Stimulated activated CD4-positive, alpha-beta T cell treated with anti-CD3 and anti-CD28 coated beads, Interleukin-15, amount 100 ng/mL, for 48 hours (primary cell): ENCODE results near the gene SYNE1.
A peak's percentile ranks its signal among the peaks of the same experiment; 100 is the strongest.

Experiments
- DNase-seq, 2 donors: peaks; one replicate each; pipeline ENCODE4 v3.0.0-alpha.2; 2020; ENCODE audit warnings: low read depth in 2 of 2

SYNE1 gene

DNA sequence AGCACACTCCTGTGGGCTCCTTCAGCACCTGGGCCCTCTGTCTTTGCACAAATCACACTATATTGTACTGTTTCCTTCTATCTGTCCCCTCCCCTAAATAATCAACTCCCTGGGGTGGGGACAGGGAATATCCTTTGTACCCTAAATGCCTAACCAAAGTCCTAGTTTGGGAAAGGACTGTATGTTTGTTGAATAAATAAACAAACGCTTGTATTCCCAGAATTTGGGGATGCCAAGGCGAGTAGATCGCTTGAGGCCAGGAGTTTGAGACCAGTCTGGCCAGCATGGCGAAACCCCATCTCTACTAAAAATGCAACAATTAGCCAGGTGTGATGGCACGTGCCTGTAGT is 322.7 kb downstream of the SYNE1 start:
- DNase-seq = no peak

DNA sequence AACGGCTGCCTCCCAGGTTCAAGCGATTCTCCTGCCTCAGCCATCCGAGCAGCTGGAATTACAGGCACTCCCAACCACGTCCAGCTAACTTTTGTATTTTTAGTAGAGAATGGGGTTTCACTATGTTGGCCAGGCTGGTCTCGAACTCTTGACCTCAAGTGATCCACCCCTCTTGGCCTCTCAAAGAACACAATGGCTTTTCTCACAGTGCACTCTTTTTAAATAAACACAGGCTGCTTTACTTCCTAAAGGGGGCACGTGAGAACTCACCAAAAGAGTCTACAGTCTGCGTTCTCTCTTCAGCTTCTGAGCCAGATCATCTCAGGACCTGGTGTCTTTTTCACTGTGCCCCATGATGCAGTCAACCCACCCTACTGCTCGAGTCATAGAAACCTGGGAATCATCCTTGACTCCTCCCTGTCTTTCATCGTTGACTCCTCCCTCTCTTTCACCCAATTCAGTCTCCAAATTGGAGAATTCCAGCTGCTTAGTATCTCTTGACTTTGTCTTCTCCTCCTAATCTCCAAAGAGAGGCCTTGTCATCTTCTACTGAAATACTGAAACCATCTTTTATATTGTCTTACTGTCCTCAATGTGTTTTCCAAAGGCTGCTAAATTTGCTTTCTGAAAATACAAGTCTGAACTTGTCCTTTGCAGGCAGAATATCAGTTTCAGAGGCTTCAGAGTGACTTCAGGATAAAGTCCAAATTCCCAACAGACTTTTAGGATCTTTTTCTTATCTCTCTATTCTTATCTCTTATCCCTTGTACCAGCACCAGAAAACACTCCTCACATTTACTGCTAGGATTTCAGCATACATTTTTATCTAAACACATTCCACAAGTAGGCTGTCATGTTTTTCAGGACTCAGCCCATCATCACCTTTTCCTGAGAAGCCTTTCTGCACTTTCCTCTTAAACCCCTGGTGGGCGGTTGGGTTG is 323.4 kb downstream of the SYNE1 start:
- no peak for DNase-seq

DNA sequence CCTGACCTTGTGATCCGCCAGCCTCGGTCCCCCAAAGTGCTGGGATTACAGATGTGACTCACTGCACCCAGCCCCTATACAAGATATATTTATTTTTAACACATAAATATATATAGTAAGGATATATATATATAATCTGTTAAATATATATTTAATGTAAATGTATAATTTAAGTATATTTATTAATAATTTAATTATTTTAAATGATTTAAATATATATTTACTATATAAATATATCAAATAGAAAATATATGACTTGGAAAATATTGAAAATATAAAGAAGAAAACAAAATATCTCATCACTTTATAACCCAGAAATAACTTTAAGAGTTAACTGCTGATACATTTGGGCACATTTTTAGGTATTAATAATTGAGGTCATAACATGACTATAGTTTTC is 324.7 kb downstream of the SYNE1 start:
- no peak for DNase-seq

DNA sequence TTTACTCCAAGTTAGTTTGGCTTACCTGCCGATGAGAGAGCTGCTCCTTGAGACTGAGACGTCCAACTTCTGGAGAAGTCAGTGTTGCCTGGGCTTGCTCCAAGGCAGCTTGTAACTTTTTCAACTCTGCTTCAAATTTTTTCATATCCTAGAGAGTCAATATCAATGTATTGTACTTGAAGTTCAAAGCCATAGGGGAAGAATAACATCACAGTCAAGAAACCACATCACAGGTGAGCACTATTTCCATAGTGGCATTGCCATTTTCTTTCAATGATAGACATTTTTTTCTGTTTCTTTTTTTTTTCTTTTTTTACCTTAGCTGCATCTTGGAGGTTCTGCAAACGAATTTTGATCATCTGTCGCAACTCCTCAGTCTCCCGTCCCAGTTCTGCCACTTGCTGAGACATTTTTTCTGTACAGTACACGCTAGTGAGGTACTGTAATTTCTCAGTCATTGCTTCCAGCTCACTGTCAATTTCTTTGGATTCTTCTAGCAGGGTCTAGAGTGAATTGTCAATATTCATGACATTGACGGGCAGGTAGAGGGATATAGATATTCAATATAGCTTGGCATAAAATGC is 326.7 kb downstream of the SYNE1 start:
- no peak for DNase-seq

DNA sequence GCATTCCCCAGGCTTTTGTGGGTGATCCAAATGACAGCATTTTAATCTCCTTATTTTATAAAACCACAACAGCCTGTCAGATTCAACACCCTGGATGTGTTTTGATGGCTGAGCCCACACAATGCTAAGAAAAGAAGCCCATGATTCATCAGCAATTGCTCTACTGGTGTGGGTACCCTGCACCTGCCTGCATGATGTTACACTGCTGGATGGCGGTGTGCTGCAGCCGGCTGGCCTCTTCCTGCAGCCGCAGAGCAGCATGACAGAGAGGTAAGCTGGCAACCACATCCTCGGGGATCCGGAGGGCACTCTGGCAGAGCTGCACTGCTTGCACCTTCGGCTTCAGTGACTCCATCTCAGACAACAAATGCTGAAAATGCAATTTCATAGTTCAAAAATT is 327.5 kb downstream of the SYNE1 start:
- peak; percentile 61 to 70 for DNase-seq

DNA sequence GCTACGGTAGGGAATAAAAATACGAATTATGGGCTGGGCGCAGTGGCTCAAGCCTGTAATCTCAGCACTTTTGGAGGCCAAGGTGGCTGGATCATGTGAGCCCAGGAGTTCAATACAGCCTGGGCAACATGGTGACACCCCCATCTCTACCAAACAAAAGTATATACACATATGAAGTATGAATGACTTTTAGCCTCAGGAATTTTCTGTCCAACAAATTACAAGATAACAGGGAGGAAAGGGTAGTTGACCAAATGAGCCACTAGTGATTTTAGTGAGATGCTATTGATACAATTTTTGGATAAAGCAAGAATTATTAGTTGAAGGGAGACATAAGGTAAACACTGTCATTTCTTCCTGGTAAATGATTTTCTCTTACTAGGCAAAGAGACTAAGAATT is 328.2 kb downstream of the SYNE1 start:
- no peak for DNase-seq

DNA sequence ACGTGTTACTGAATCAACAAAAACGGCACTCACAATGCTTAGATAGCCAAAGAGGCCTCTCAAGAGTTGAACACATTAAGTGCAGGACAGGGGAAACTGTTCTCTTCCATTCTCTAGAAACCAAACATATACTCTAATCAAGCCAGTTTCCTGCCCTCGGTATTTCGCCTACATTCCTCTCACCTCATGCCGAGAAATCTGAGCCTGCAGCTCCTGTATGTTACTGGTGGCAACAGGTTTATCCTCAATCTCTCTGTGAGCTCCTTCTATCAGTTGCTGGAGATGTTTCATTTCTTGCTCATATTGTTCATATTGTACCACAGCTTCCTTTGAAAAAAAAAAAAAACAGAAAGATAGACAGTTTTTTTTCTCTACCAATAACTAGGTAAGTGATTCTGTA is 328.9 kb downstream of the SYNE1 start:
- DNase-seq = no peak

DNA sequence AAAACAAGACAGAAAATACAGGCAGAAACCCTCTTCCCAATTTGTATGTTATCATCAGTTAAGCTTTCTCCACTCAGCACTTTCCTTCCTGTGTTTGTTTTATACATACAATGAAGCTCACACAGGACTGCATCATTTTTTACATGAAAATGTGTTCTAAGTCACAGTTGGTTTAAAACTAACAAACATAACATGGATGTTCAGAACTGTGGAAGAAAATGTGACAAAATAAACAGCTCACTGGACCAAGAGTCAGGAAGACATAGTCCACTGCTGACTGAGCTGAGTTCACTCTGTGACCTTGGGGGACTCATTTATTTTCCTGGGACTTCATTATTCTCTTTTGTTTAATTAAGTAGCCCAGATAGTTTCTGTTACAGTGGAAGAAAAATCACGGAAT is 331.5 kb downstream of the SYNE1 start:
- no peak for DNase-seq

DNA sequence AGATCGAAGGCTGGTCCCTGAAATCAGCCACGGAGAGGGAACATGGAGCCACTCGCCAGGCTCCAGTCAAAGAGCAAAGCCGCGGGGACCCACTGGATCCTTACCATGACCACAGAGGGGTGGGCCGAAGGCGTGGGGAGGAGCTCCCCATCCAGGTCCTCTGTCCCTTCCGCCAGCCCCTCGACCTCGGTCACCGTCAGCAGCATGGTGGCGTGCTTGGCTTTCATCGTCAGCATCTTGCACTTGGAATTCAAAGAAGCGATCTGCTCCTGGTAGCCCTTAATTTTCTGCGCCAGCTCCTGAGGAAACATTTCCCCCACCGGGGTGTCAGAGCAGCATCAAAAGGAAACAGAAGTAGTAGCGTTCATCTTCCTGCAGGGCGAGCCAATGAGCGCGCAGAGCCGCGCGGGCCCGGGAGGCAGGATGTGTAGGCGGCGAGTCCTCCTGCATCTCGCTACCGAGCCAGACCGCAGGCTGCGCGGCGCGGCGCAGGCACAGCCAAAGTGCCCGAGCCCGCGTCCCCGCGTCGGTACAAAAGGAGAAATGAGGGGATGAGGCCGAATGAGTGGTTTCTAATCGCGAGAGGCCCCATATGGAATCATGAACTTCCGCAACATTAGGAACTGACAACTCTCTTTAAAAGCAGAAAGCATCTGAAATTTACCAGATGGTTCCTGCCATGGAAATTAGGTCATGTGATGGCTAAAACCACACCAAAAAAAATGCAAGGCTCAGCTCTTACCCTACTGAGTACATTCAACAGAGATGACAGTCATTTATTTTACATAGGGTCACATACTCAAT is 335.2 kb downstream of the SYNE1 start:
- peak; percentile 80 to 84 for DNase-seq

DNA sequence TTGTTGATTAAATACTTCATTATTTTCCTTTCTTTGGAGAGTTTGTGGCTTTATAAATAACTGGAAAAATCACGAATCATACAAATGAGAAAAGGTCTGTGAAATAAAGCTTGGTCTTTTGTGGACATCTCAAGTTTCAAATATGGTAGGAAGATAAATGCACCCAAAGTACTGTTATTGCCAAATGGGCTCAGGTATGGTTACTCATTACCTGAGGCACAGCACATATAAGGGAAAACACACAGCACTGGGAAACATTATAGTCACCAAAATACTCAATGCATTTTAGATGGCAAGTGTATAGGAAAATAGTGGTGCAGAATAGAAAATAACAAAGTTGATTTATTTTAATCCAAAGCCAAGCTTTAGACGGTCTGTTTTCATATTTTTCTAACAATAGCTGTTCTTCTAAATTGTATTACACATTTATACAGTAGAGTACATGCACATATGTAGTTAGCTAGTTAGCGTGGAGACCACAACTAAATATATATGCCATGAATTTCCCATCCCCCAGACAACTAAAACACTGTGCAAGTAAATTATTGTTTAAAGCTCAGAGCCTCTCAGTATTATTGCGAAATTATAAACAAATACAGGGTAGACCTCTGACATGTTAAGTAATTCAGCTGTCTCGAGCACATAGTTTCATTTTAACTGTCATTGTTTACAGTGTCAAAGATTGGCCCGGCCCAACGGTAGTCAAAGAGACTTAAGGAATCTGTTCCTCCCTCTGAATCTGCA is 336.0 kb downstream of the SYNE1 start:
- DNase-seq = no peak

DNA sequence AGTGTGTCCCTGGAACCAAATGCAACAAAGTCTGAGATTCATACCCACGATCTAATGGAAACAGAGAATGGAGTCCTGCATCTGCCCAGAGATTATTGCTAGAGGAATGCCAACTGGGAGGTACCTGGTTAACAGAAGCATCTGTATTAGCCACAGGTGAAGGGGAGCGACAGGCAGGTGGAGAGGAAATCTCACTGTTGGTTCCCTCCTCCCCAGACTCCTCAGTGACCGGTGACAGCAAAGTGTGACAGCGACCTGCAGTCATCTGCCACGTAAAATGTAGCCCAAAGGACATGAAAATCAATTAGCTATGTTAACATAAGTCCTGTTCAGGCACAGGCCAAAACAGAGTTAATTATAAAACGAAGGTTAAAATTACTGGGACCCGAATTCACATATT is 336.6 kb downstream of the SYNE1 start:
- no peak for DNase-seq

DNA sequence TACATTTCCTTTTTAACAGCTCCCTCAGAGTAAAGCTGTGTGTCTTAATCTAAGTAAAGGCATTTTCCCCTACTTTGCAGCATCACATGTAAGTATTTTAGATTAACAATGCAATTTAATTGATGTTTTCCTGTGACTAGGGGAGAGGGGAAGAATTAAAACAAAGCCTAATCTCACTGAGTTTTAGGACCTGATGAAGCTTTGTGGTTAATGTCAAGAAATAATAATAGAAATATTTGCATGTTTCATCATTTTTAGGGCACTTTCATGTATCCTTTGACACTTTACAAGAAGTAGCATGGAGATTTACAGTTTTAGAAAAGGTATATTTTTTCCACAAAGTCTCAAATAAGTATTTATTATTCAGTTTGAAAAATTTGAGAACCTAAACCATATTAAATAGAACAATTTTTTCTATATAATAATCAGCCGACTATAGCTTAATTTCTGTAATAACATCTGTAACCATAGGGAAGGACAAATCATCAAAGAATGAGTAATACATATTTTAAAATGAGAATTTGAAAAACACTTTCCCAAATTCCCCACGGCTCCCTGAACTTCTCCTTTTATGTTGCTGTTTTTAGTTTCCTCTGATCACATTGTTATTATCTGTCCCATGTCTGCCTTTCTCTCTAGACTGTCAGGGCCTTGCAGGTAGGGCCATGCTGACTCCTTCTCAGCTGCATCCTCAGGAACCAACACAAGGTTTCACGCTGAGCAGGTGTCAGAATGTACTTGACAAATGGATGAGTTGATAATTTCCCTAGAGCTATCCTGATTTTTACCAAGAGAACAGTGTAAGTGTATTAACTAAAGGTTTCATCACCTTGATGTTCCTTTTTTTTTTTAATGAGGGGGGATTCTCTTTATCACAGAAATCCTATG is 338.1 kb downstream of the SYNE1 start:
- DNase-seq = no peak

DNA sequence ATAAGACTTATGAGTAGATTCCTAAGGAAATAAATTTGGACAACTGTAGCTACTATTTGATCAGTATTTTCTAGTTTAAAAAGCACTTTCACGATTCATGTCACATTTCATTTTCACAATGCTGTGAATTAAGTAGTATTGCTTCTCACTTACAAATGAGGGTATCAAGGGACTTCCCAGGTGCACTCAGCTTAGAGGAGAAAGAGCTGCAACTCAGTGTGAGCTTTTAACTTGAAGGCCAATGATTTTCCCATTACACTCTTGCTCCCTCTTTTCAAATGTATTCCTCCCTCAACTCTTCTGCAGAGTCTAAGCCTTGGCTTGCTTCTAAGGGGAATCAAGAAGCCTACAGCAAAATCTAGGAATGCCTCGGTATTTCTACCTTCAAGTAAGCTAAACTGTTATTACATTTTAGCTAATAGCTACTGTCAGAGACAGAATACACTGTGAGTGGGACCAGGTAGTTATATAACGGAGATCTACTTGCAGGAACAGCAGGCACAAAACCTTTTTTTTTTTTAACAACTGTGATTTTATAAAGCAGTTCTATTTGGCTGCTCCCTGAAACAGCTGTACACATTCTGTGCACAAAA is 339.0 kb downstream of the SYNE1 start:
- DNase-seq = no peak

DNA sequence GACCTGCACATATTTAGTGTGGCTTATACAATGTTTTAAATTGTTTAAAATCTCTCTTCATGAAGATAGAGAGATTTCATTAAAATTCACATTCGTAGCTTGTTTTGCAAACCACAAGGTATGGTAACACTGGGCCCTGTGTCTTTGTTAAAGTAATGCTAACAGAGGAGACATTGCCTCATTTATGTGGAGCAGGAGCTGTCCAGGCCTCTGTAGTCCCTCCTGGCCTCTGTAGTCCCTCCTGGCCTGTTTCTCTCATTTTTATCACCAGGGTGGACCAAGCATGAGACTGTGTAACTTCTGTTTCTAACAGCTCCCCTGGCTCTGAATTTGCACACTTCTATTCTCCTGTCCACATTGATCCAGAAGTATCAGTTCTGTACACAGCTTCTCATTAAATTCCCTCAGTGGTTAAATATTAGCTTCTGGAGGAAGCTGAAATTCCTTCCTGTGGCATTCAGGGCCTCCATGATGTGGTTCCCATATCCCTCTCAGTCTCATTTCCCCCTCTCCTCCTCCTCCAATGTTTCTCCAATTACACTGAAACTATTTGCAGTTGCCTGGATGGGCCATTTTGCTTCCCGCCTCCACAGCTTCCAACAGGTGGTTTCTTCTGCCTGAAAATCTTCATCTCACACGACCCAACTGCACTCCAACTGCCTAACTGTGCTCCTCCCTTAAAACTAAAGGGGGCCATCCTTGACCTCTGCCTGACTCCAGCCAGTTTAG is 340.4 kb downstream of the SYNE1 start:
- DNase-seq = no peak

DNA sequence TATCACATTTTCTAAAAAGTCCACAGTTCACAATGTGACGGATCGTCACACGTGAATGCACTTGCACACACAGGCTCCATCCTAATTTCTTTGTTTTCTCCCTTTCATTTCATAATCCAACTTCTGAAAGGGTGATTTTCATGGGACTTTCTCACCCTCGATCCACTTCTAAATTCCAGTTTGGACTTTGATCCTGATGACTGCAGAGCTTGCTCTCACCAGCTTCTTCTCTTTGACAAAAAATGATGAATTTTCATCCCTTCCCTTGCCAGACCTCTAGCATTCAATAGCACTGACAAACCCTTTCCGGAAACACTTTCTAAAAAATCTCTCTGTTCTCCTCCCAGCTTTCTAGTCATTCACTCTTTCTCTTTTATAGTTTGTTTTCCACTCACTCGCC is 341.2 kb downstream of the SYNE1 start:
- DNase-seq = no peak

DNA sequence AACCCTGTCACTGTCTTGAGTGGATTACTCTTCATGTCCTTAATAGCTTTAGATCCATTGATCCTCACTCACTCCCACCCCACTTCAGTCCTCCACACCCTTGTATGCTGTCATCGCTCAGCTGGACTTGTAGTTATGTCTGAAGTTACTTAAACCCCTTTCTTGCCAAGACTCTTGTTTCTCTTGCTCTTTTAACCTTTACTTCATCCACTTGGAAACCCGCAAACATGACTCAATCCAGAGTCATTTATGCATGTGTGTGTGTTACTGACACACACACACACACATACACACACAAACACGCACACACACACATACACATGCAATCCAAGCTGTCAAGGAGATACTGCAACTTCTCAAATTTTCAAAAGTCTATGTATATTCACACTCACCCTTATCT is 341.8 kb downstream of the SYNE1 start:
- DNase-seq = no peak

DNA sequence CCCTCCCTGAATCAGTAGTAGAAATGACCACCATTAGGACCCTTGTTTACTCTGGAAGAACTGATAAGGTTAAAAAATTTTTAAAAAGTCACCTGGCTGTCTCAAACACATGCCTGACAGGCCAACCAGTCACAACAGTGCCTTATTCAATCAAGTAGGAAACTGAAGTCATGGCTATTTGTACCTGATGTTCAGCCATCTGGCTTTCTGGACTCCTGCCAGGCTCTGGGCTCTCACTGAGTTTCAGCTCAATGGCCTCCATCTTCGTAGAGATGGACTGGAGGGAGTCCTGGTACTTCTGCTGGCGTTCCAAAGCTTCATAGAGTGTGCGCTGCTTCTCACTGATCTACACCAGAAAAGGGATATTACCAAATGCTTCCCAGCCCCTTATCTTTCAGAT is 343.8 kb downstream of the SYNE1 start:
- no peak for DNase-seq

DNA sequence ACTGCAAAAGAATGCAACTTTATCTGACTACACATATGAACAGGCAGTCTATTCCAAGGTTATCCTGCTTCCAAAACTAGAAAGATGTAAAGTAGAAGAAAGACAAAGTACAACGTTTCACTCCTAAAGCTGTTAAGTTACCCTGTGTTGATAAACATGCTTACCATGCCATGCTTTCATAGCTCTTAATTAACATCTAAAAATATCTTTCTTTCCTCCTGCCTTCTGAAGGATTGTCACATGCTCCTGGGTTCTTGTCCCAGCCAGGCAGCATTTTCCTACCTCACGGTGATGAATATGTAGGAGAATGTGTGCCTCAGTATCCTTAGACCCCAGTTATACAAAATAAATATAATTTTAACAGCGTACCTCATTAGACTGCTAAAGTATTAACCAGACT is 344.6 kb downstream of the SYNE1 start:
- DNase-seq = no peak

DNA sequence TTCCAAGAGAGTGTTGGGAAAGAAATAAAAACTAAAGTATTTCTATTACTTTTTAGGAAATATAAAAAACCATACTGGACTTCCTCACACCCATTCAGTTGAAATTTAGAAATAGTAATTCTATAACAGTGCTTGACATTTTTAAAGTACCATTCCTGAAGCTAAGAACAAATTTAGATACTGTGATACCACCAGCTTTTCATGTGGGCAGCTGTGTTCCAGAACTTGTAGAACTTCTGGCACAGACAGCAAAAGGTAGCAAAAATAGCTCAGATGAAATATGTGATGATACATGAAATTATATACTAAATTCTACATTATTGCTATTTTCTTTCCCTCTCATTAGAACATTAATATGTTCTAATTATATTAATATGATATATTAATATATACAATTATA is 346.5 kb downstream of the SYNE1 start:
- DNase-seq = no peak

DNA sequence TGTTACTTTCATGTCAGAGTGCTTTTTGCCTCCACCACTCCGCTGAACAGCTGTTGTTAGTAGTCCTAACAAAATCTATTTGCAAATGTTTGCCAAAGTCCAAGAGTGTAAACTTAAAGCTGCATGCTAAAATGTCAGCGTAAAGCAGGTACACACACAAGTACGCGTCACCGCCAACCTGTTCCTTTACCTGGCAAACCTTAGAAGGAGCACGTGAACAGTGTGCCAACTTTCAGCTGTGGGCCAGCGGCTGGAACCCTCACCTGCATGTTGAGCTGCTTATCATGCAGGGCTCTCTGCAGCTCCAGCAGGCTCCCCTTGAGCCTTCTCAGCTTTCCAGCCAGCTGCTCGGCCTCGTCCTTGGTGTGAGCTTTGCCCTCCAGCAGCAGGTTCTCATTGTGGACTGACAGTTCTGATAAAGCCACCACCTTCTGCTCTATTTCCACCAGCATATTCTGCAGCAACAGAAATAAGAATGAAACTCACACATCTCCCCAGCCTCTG is 359.3 kb downstream of the SYNE1 start:
- no peak for DNase-seq
